WTC11 (cell line): Measurements from ENCODE around the gene PLXNC1. TPM values are rescaled to one million over a fixed set of nuclear protein-coding genes. Genes with fewer than 3 reads are reported as not detected.
A peak's percentile ranks its signal among the peaks of the same experiment; 100 is the strongest.

ENCODE experiments used
- ATAC-seq: fragments of 200-7000 bp; cut with Tn5 transposase; 2 replicates; pipeline ENCODE4 v1.10.0; 2021; ENCODE audit warnings: mild to moderate bottlenecking, moderate library complexity
- CTCF ChIA-PET: fragments of 300-600 bp; sonication (Branson Sonifier 250); formaldehyde crosslinking; loops from one replicate; lab custom pipeline; 2021; ENCODE audit warnings: antibody characterized with exemption; lab: Charles Lee
- POLR2A ChIA-PET: fragments of 350-600 bp; sonication (Branson Sonifier 250); formaldehyde crosslinking; loops from one replicate; lab custom pipeline; 2021; ENCODE audit warnings: antibody characterized with exemption; lab: Charles Lee
- DNase-seq: peaks from one replicate; pipeline ENCODE4 v3.0.0; 2021; ENCODE audit warnings: low spot score
- H3K27ac Mint-ChIP-seq: 2 replicates; pipeline ENCODE4 v1.8.0; 2021; ENCODE audit warnings: mixed read lengths
- H3K27me3 Mint-ChIP-seq: 2 replicates; pipeline ENCODE4 v1.8.0; 2021; ENCODE audit warnings: low read depth, mild to moderate bottlenecking, moderate library complexity, mixed read lengths
- H3K36me3 Mint-ChIP-seq: 2 replicates; pipeline ENCODE4 v1.8.0; 2021; ENCODE audit warnings: mixed read lengths
- H3K4me1 Mint-ChIP-seq: 2 replicates; pipeline ENCODE4 v1.8.0; 2022; ENCODE audit warnings: mixed read lengths
- H3K4me3 Mint-ChIP-seq: 2 replicates; pipeline ENCODE4 v1.8.0; 2021; ENCODE audit warnings: mild to moderate bottlenecking, moderate library complexity, mixed read lengths
- H3K9me3 Mint-ChIP-seq: 2 replicates; pipeline ENCODE4 v1.8.0; 2021; ENCODE audit warnings: mixed read lengths
- ATF2 ChIP-seq: sonication (generic); formaldehyde crosslinking; IDR thresholded peaks from 2 replicates; pipeline ENCODE4 v1.8.1; 2022; ENCODE audit warnings: low read depth, missing genetic modification reagents, borderline replicate concordance
- CTCF ChIP-seq: fragments of 200-600 bp; IDR thresholded peaks from 2 replicates; pipeline ENCODE4 v1.8.0; 2022; ENCODE audit warnings: antibody characterized with exemption
- ETV6 ChIP-seq: sonication (generic); formaldehyde crosslinking; IDR thresholded peaks from 2 replicates; pipeline ENCODE4 v1.8.1; 2022; ENCODE audit warnings: mild to moderate bottlenecking, missing genetic modification reagents
- FOXP1 ChIP-seq: sonication (generic); formaldehyde crosslinking; IDR thresholded peaks from 2 replicates; pipeline ENCODE4 v1.8.0; 2022; ENCODE audit warnings: missing genetic modification reagents, mild to moderate bottlenecking, moderate library complexity, borderline replicate concordance
- GABPB1 ChIP-seq: sonication (generic); formaldehyde crosslinking; IDR thresholded peaks from 2 replicates; pipeline ENCODE4 v1.8.1; 2023; ENCODE audit warnings: mild to moderate bottlenecking, missing genetic modification reagents
- HMGXB4 ChIP-seq: sonication (generic); formaldehyde crosslinking; IDR thresholded peaks from 2 replicates; pipeline ENCODE4 v1.8.1; 2023; ENCODE audit warnings: mild to moderate bottlenecking, moderate library complexity, missing genetic modification reagents
- IRF1 ChIP-seq: sonication (generic); formaldehyde crosslinking; IDR thresholded peaks from 2 replicates; pipeline ENCODE4 v1.8.0; 2023; ENCODE audit warnings: missing genetic modification reagents
- JAZF1 ChIP-seq: fragments of 250-450 bp; sonication (Bioruptor Pico); IDR thresholded peaks from 2 replicates; pipeline ENCODE4 v1.9.0; 2021; ENCODE audit warnings: moderate library complexity, mild to moderate bottlenecking, inconsistent platforms
- KAT7 ChIP-seq: sonication (generic); formaldehyde crosslinking; IDR thresholded peaks from 2 replicates; pipeline ENCODE4 v1.8.1; 2023; ENCODE audit warnings: missing genetic modification reagents, mild to moderate bottlenecking, borderline replicate concordance
- NR1H2 ChIP-seq: sonication (generic); formaldehyde crosslinking; IDR thresholded peaks from 2 replicates; pipeline ENCODE4 v1.9.0; 2021; ENCODE audit warnings: mild to moderate bottlenecking, moderate library complexity, missing genetic modification reagents
- OVOL2 ChIP-seq: fragments of 250-450 bp; sonication (Bioruptor Pico); IDR thresholded peaks from 2 replicates; pipeline ENCODE4 v1.9.0; 2021; ENCODE audit warnings: mild to moderate bottlenecking, borderline replicate concordance
- TEAD4 ChIP-seq: sonication (generic); formaldehyde crosslinking; IDR thresholded peaks from 2 replicates; pipeline ENCODE4 v1.8.0; 2022; ENCODE audit warnings: mild to moderate bottlenecking, missing genetic modification reagents
- ZBTB21 ChIP-seq: sonication (generic); formaldehyde crosslinking; IDR thresholded peaks from 2 replicates; pipeline ENCODE4 v1.8.1; 2023; ENCODE audit warnings: mild to moderate bottlenecking, missing genetic modification reagents, borderline replicate concordance
- ZMAT4 ChIP-seq: fragments of 250-450 bp; sonication (Bioruptor Pico); IDR thresholded peaks from 2 replicates; pipeline ENCODE4 v1.9.0; 2021; ENCODE audit warnings: mild to moderate bottlenecking
- ZNF317 ChIP-seq: sonication (generic); formaldehyde crosslinking; IDR thresholded peaks from 2 replicates; pipeline ENCODE4 v1.8.1; 2023; ENCODE audit warnings: low read depth, mild to moderate bottlenecking, moderate library complexity, missing genetic modification reagents, borderline replicate concordance
- ZNF396 ChIP-seq: fragments of 250-450 bp; sonication (Bioruptor Pico); IDR thresholded peaks from 2 replicates; pipeline ENCODE4 v1.8.0; 2021; ENCODE audit warnings: mild to moderate bottlenecking, moderate library complexity, borderline replicate concordance
- ZNF671 ChIP-seq: fragments of 250-450 bp; sonication (Bioruptor Pico); IDR thresholded peaks from 2 replicates; pipeline ENCODE4 v1.8.0; 2021; ENCODE audit warnings: mild to moderate bottlenecking
- total RNA-seq: library from RNA; stranded (reverse); gene quantifications from 3 replicates; pipeline ENCODE4 v1.2.3, GENCODE V29; 2021
- TF ChIP-seq, protein P1 (sequence below): sonication (generic); formaldehyde crosslinking; IDR thresholded peaks from 2 replicates; pipeline ENCODE4 v1.8.0; 2022; ENCODE audit warnings: mild to moderate bottlenecking, missing genetic modification reagents

PLXNC1 gene
- total RNA-seq, 1 experiment from 2014 or later: 3.1 TPM

DNA sequence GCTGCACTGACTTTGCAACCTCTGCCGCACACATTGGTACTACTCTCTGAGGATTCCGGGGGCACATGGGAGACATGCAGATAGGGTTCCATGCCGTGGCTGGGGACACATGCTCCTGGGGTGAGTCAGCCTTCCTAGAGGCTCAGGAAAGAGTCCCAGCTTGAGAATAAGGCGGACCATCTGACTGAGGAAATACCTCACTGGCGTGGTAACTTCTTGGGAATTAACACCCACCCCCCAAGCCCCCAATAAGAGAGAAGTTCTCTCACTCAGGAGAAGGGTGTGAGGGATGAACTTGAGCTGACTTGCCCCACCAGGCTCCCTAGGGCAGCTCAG, 23.2 kb downstream of the PLXNC1 start:
- ChIA-PET POLR2A (no interaction called here), CTCF (no interaction called here)
- H3K36me3 Mint-ChIP-seq: no peaks in the 10 kb centered on the region
- no peak for TF ChIP-seq OVOL2
- TF ChIP-seq, protein P1, sequence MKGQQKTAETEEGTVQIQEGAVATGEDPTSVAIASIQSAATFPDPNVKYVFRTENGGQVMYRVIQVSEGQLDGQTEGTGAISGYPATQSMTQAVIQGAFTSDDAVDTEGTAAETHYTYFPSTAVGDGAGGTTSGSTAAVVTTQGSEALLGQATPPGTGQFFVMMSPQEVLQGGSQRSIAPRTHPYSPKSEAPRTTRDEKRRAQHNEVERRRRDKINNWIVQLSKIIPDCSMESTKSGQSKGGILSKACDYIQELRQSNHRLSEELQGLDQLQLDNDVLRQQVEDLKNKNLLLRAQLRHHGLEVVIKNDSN (CRISPR knock-in tag): no peak
- no peak for TF ChIP-seq CTCF
- no peak for TF ChIP-seq ZNF396 (CRISPR knock-in tag)
- TF ChIP-seq GABPB1 (CRISPR knock-in tag): no peak
- TF ChIP-seq ATF2 (CRISPR knock-in tag): no peak
- no peak for TF ChIP-seq FOXP1
- TF ChIP-seq ZMAT4 (CRISPR knock-in tag): no peak
- TF ChIP-seq KAT7 (CRISPR knock-in tag): no peak
- no peak overlapping the region for H3K27ac Mint-ChIP-seq
- DNase-seq (no peak), ATAC-seq (no peak)
- H3K27me3 Mint-ChIP-seq: peaks cover 98% of the 10 kb centered on the region
- H3K4me1 Mint-ChIP-seq: peaks cover 32% of the 10 kb centered on the region
- no peak overlapping the region for H3K4me3 Mint-ChIP-seq
- H3K9me3 Mint-ChIP-seq: no peaks in the 10 kb centered on the region

DNA sequence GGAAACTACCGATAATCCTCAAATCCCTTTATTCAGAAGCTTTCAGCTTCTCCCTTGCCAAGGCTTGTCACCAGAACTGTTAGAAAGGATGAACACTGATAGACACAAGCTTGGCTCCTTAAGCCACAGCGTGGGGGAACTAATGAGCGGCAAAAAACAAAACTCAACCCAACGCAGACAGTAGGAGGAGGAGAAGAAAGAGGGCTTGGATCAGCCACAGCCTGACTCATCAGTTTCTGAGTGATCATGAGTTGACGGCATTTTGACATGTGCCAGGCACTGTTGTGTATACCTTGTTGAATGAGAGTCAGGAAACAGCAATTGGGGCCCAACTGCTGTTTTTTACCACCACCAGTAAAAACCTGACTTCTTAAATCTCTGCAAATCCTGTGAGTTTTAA, 23.7 kb downstream of the PLXNC1 start:
- no peak for TF ChIP-seq ETV6
- TF ChIP-seq JAZF1 (CRISPR knock-in tag): no peak
- TF ChIP-seq ZNF671 (CRISPR knock-in tag): no peak
- TF ChIP-seq HMGXB4 (CRISPR knock-in tag): no peak
- TF ChIP-seq ZNF317: no peak
- no peak for TF ChIP-seq NR1H2
- TF ChIP-seq IRF1 (CRISPR knock-in tag): no peak
- TF ChIP-seq ZBTB21 (CRISPR knock-in tag): no peak
- DNase-seq: no peak
- no peaks in the 10 kb centered on the region for H3K9me3 Mint-ChIP-seq
- POLR2A ChIA-PET: no interaction called here
- CTCF ChIA-PET: no interaction called here
- H3K27ac Mint-ChIP-seq: no peak overlapping the region
- peaks cover 32% of the 10 kb centered on the region for H3K4me1 Mint-ChIP-seq
- no peaks in the 10 kb centered on the region for H3K36me3 Mint-ChIP-seq
- peaks cover 93% of the 10 kb centered on the region for H3K27me3 Mint-ChIP-seq
- no peak overlapping the region for H3K4me3 Mint-ChIP-seq
- no peak for ATAC-seq

- ATAC-seq: no peak
- DNase-seq: no peak
- POLR2A ChIA-PET: interaction anchor here (0.6 kb wide), 2 partner anchors 18 to 88 kb away, joined by 3 to 4 read pairs; no protein-coding TSS in a partner anchor
- no peak overlapping the region for H3K27ac Mint-ChIP-seq
- peaks cover 31% of the 10 kb centered on the region for H3K4me1 Mint-ChIP-seq
- no peak overlapping the region for H3K4me3 Mint-ChIP-seq
- no peak for TF ChIP-seq TEAD4 (CRISPR knock-in tag)
- TF ChIP-seq GABPB1 (CRISPR knock-in tag): peak; percentile 59; the same call in 1 of the 2 replicates
- H3K27me3 Mint-ChIP-seq: peaks cover 93% of the 10 kb centered on the region
- CTCF ChIA-PET: interaction anchor here (0.7 to 1.2 kb wide), 2 partner anchors 26 to 29 kb away, joined by 5 to 8 read pairs; no protein-coding TSS in a partner anchor
- H3K36me3 Mint-ChIP-seq: peaks cover 1% of the 10 kb centered on the region
- H3K9me3 Mint-ChIP-seq: peaks cover 9% of the 10 kb centered on the region
These were observed 24.6 kb downstream of the PLXNC1 start for GRCh38 chr12:94172973-94173372.
